OCI-LY1 (cell line): ENCODE data around the gene CSMD2.

Experiments used
- H2AFZ ChIP-seq: fragments of 200-600 bp; sonication (generic), shearing (Covaris generic); 2 replicates; pipeline ENCODE4 v1.6.0; 2014; ENCODE audit warnings: antibody characterized with exemption, mild to moderate bottlenecking, low read length
- H3F3A ChIP-seq: fragments of 200-600 bp; sonication (generic), shearing (Covaris generic); 2 replicates; pipeline ENCODE4 v1.6.0; 2014; ENCODE audit warnings: mild to moderate bottlenecking, antibody characterized with exemption, low read length, moderate library complexity; ENCODE audit not compliant: insufficient read depth
- H3K27ac ChIP-seq: fragments of 200-600 bp; sonication (generic); 2 replicates; pipeline ENCODE4 v1.5.1; 2014; ENCODE audit warnings: low read length, mixed run types, mild to moderate bottlenecking, low read depth; ENCODE audit not compliant: poor library complexity, severe bottlenecking
- H3K27me3 ChIP-seq: fragments of 200-600 bp; sonication (generic); 2 replicates; pipeline ENCODE4 v1.6.0; 2014; ENCODE audit warnings: antibody characterized with exemption, mild to moderate bottlenecking, low read length, moderate library complexity; ENCODE audit not compliant: insufficient read depth
- H3K36me3 ChIP-seq: fragments of 200-600 bp; sonication (generic); 2 replicates; pipeline ENCODE4 v1.6.1; 2014; ENCODE audit warnings: mild to moderate bottlenecking, antibody characterized with exemption, low read length, moderate library complexity, mixed read lengths; ENCODE audit not compliant: insufficient read depth
- H3K4me1 ChIP-seq: fragments of 200-600 bp; sonication (generic); 2 replicates; pipeline ENCODE4 v1.5.1; 2014; ENCODE audit warnings: mild to moderate bottlenecking, low read length, moderate library complexity; ENCODE audit not compliant: insufficient read depth, severe bottlenecking
- H3K4me2 ChIP-seq: fragments of 200-600 bp; sonication (generic), shearing (Covaris generic); 2 replicates; pipeline ENCODE4 v1.6.1; 2014; ENCODE audit warnings: low read length
- H3K4me3 ChIP-seq: fragments of 200-600 bp; sonication (generic); 2 replicates; pipeline ENCODE4 v1.5.1; 2014; ENCODE audit warnings: low read length, low read depth, mild to moderate bottlenecking, mixed read lengths; ENCODE audit not compliant: poor library complexity, severe bottlenecking
- H3K79me2 ChIP-seq: fragments of 200-600 bp; shearing (Covaris generic); 2 replicates; pipeline ENCODE4 v1.6.1; 2016; ENCODE audit warnings: mixed run types, low read length, mixed read lengths; ENCODE audit not compliant: insufficient read depth
- H3K9ac ChIP-seq: fragments of 200-600 bp; sonication (generic), shearing (Covaris generic); 2 replicates; pipeline ENCODE4 v1.6.1; 2014; ENCODE audit warnings: mild to moderate bottlenecking, low read length, mixed read lengths
- H3K9me2 ChIP-seq: fragments of 200-600 bp; sonication (generic), shearing (Covaris generic); 2 replicates; pipeline ENCODE4 v1.6.1; 2014; ENCODE audit warnings: low read depth, mild to moderate bottlenecking, low read length, mixed read lengths
- H3K9me3 ChIP-seq: fragments of 200-600 bp; shearing (Covaris generic); 2 replicates; pipeline ENCODE4 v1.6.1; 2014; ENCODE audit warnings: low read length, mixed read lengths
- H4K20me1 ChIP-seq: fragments of 200-600 bp; sonication (generic), shearing (Covaris generic); 2 replicates; pipeline ENCODE4 v1.6.0; 2016; ENCODE audit warnings: mild to moderate bottlenecking, low read length; ENCODE audit not compliant: insufficient read depth
- EZH2 ChIP-seq: fragments of 200-600 bp; sonication (generic), shearing (Covaris generic); IDR thresholded peaks from 2 replicates; pipeline ENCODE4 v1.8.0; 2017; ENCODE audit warnings: borderline replicate concordance, mixed run types, mild to moderate bottlenecking, antibody characterized with exemption, low read length, moderate library complexity, mixed read lengths
- TF ChIP-seq, protein P1 (sequence below): fragments of 200-600 bp; sonication (generic), shearing (Covaris generic); IDR thresholded peaks from 2 replicates; pipeline ENCODE4 v1.5.1; 2017; ENCODE audit warnings: mild to moderate bottlenecking, antibody characterized with exemption, low read length, moderate library complexity, mixed read lengths

Gene CSMD2

DNA sequence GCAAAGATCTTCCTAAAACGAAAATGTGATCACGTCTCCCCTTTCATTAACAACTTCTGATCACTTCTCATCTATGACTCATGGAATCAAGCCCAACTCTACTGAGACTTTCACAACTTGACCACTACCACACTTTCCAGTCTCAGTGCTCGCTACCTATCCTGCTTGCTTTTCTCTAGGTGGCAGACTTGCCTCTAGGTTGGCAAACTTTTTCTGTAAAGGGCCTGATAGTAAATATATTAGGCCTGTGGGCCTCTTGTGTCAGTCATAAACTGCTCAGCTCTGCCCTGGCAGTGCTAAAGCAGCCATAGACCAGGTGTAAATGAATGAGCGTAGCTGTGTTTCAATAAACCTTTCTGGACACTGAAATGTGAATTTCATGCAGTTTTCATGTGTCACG lies 322.7 kb downstream of the CSMD2 start:
- Histone ChIP-seq H3K79me2 (no peaks in the 10 kb centered on the region), H3K36me3 (no peaks in the 10 kb centered on the region), H3K4me1 (no peaks in the 10 kb centered on the region), H3K4me2 (no peak overlapping the region), H3K9ac (no peak overlapping the region), H3F3A (no peaks in the 10 kb centered on the region), H3K9me3 (no peaks in the 10 kb centered on the region), H4K20me1 (no peaks in the 10 kb centered on the region), H2AFZ (no peak overlapping the region), H3K27ac (no peak overlapping the region), H3K9me2 (no peaks in the 10 kb centered on the region), H3K27me3 (no peaks in the 10 kb centered on the region; the same call in 1 of the 2 replicates), H3K4me3 (no peak overlapping the region)
- no peak for TF ChIP-seq EZH2
- TF ChIP-seq, protein P1, sequence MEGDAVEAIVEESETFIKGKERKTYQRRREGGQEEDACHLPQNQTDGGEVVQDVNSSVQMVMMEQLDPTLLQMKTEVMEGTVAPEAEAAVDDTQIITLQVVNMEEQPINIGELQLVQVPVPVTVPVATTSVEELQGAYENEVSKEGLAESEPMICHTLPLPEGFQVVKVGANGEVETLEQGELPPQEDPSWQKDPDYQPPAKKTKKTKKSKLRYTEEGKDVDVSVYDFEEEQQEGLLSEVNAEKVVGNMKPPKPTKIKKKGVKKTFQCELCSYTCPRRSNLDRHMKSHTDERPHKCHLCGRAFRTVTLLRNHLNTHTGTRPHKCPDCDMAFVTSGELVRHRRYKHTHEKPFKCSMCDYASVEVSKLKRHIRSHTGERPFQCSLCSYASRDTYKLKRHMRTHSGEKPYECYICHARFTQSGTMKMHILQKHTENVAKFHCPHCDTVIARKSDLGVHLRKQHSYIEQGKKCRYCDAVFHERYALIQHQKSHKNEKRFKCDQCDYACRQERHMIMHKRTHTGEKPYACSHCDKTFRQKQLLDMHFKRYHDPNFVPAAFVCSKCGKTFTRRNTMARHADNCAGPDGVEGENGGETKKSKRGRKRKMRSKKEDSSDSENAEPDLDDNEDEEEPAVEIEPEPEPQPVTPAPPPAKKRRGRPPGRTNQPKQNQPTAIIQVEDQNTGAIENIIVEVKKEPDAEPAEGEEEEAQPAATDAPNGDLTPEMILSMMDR, result no peak

DNA sequence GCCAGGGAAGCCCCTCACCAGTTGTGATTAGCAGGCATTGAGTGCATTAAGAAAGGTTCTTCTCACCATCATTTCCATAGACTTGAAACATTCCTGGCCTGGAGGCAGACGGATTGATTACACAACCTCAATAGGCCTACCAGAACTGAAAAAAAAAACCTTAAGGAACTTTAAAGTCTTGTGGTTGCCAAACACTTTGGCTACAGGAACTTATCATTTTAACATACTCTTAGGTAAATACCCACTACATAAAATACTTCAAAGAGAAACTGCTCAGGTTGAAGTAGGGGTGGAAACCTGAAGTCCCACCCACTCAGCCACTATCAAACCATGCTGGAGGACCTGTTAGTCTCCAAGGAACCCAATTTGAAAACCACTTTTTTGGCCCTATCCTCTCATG lies 323.5 kb downstream of the CSMD2 start:
- no peaks in the 10 kb centered on the region for H3K79me2 ChIP-seq
- no peak overlapping the region for H3K4me3 ChIP-seq
- TF ChIP-seq, protein P1, result no peak
- TF ChIP-seq EZH2, result no peak
- no peaks in the 10 kb centered on the region for H3K27me3 ChIP-seq
- no peak overlapping the region for H2AFZ ChIP-seq
- no peaks in the 10 kb centered on the region for H3K9me3 ChIP-seq
- H3K4me2 ChIP-seq, result no peak overlapping the region
- H3K9ac ChIP-seq, result no peak overlapping the region
- no peaks in the 10 kb centered on the region for H3K4me1 ChIP-seq
- H3F3A ChIP-seq, result no peaks in the 10 kb centered on the region
- no peak overlapping the region for H3K27ac ChIP-seq
- no peaks in the 10 kb centered on the region for H3K36me3 ChIP-seq
- no peaks in the 10 kb centered on the region for H4K20me1 ChIP-seq
- no peaks in the 10 kb centered on the region for H3K9me2 ChIP-seq

DNA sequence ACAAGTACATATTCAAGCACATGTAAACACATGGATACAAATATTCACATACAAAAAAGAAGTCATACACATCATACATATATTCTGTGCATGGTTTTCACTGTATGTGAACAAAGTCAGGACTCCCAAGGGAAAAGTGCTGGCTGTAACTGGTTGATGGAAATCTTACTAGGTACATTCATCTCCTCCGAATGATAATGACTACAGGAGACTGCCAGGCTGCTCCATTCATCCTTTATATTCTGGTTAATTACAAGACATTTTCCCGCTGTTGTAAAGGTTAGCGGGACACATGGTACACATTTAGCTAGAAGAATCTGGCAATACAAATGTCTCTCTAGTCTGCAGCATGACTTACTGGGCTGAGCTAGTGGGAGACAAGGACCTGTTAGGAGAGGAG lies 327.4 kb downstream of the CSMD2 start:
- Histone ChIP-seq H3K27me3 (no peaks in the 10 kb centered on the region), H3F3A (no peaks in the 10 kb centered on the region), H3K4me2 (no peak overlapping the region), H3K9me2 (no peaks in the 10 kb centered on the region), H2AFZ (no peak overlapping the region), H3K79me2 (no peaks in the 10 kb centered on the region), H3K9me3 (no peaks in the 10 kb centered on the region), H3K36me3 (no peaks in the 10 kb centered on the region), H4K20me1 (no peaks in the 10 kb centered on the region), H3K4me3 (no peak overlapping the region), H3K27ac (no peak overlapping the region), H3K4me1 (no peaks in the 10 kb centered on the region), H3K9ac (no peak overlapping the region)
- TF ChIP-seq, protein P1, result no peak
- TF ChIP-seq EZH2, result no peak
